ENCODE data around the gene POMP. TPM values are rescaled to one million over a fixed set of nuclear protein-coding genes. Genes with fewer than 3 reads are reported as not detected.

The POMP gene, protein sequence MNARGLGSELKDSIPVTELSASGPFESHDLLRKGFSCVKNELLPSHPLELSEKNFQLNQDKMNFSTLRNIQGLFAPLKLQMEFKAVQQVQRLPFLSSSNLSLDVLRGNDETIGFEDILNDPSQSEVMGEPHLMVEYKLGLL
- 41.7 and 90.9 TPM in 2 replicates for total RNA-seq

DNA sequence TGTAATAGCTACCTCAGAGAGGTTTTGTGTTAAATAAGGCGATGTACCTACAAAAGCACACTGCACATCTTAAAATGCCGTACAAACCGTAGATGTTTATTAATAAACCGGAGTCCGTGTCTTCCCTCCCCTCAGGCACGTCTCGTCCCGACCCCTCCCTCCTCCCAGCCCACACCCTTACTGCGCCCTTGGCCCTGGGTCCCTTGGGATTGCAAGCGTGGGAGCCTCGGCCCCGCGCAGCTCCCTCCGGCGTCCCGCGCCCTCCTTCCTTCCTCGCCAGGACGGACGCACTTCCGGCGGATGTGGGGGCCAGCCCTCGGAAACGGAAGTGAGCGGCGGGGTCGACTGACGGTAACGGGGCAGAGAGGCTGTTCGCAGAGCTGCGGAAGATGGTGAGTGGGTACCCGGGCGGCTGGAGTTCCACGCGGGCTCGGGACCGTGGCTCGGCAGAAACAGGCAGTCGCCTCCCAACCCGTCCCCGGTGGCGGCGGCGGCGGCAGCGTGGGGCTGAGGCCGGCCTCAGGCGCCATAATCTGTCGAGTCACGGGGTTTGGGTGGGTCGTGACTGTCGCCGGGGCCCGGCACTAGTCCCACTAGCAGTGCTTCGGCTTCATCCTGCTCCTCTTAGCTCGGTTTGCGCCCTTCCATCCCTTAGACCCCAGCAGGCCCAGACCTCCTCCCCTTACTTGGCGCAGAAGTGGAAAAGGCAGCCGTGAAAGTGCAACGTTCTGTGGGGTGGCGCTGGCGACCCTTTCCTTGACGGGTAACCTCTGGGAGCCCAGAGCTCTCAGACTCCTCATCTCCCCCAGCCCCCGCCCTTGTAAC is at the start of gene POMP:
Gene POMP (plus strand): TSS at position 335 of the 825 bp plus-strand sequence. CDS start 55 bp downstream, at position 390.

DNA sequence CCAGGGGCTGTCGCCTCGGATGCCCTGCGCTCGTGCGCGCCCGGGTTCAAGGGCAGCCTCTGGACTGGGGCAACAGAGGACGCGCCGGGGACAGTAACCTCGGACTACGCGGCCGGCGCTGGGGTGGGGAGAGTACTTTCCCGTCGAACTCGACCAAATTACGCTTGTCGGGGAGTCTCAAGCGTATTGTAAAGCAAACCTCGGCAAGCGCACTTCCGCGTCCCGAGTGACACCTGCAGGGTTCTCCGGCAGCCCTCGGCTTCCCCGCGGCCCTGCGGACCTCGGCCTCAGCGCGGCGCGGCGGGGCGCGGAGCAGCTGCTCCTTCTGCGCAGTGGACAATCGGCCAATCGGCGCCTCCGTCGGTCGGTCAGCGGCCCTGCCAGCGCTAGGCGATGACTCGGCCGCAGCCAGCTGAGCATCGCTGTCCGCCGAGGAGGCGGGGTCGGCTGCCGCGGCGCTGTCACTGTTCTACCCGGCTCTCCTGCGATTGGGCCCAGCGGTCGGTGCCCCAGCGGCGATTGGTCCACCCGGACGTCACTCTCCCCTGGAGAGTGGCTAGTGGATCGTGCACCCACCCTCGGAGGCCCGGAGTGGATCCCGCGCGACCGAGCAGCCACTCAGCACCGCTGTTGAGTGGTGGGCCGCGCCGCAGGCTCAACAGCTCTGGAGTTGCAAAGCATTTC is 59.8 kb downstream of the POMP start, which contains the start of gene SLC46A3:
Gene SLC46A3 (minus strand): TSS at position 428 of the 684 bp plus-strand sequence. CDS start 972 bp downstream, outside the sequence.

Other genes with a start within 250 kb of the POMP start
- 0.16 and 0.26 TPM in 2 replicates for gene FLT1, start 164.0 kb upstream of the POMP start, total RNA-seq
- 1.3 and 2.5 TPM in 2 replicates for gene SLC46A3, start 59.8 kb downstream of the POMP start, total RNA-seq
- gene MTUS2, start 161.2 kb downstream of the POMP start, total RNA-seq: 0.17 TPM in 1 of 2 replicates, not detected in the other